ENCODE data around the gene DTNBP1. TPM values are rescaled to one million over a fixed set of nuclear protein-coding genes. Genes with fewer than 3 reads are reported as not detected.

DTNBP1 gene
- total RNA-seq, 1 donor from 2014 or later: 20.1 TPM

- Mint-ChIP-seq H3K9me3 (ENCODE audit: unreplicated experiment) (no peaks in the 10 kb centered on the region), H3K36me3 (ENCODE audit: unreplicated experiment) (peaks cover 44% of the 10 kb centered on the region), H3K27ac (ENCODE audit: unreplicated experiment) (no peak overlapping the region), H3K4me3 (ENCODE audit: unreplicated experiment) (no peak overlapping the region), H3K27me3 (ENCODE audit: unreplicated experiment) (no peaks in the 10 kb centered on the region), H3K4me1 (ENCODE audit: unreplicated experiment) (peaks cover 3% of the 10 kb centered on the region)
- DNase-seq (ENCODE audit: extremely low spot score, unreplicated experiment): no peak
- no peak for TF ChIP-seq CTCF (IDR thresholded peaks at IDR 0.05)
These were observed 145.8 kb downstream of the DTNBP1 start for GRCh38 chr6:15516923-15517560.

- Mint-ChIP-seq H3K27me3 (ENCODE audit: unreplicated experiment) (no peaks in the 10 kb centered on the region), H3K27ac (ENCODE audit: unreplicated experiment) (no peak overlapping the region), H3K36me3 (ENCODE audit: unreplicated experiment) (peaks cover 42% of the 10 kb centered on the region), H3K4me1 (ENCODE audit: unreplicated experiment) (peaks cover 2% of the 10 kb centered on the region), H3K4me3 (ENCODE audit: unreplicated experiment) (no peak overlapping the region), H3K9me3 (ENCODE audit: unreplicated experiment) (no peaks in the 10 kb centered on the region)
- DNase-seq (ENCODE audit: extremely low spot score, unreplicated experiment): no peak
- TF ChIP-seq CTCF (IDR thresholded peaks at IDR 0.05): no peak
These were observed 146.4 kb downstream of the DTNBP1 start for GRCh38 chr6:15516378-15516777.

- H3K36me3 Mint-ChIP-seq (ENCODE audit: unreplicated experiment): peaks cover 41% of the 10 kb centered on the region
- peaks cover 2% of the 10 kb centered on the region for H3K4me1 Mint-ChIP-seq (ENCODE audit: unreplicated experiment)
- no peak overlapping the region for H3K27ac Mint-ChIP-seq (ENCODE audit: unreplicated experiment)
- DNase-seq (ENCODE audit: extremely low spot score, unreplicated experiment): no peak
- H3K9me3 Mint-ChIP-seq (ENCODE audit: unreplicated experiment): no peaks in the 10 kb centered on the region
- no peak for TF ChIP-seq CTCF (IDR thresholded peaks at IDR 0.05)
- H3K27me3 Mint-ChIP-seq (ENCODE audit: unreplicated experiment): no peaks in the 10 kb centered on the region
- no peak overlapping the region for H3K4me3 Mint-ChIP-seq (ENCODE audit: unreplicated experiment)
These were observed 147.0 kb downstream of the DTNBP1 start for GRCh38 chr6:15515660-15516375.

GRCh38 chr6:15515226-15515625, 147.6 kb downstream of the DTNBP1 start:
- no peak overlapping the region for H3K27ac Mint-ChIP-seq (ENCODE audit: unreplicated experiment)

More at GRCh38 chr6:15515226-15515625, 147.6 kb downstream of the DTNBP1 start:
- Mint-ChIP-seq H3K36me3 (ENCODE audit: unreplicated experiment) (peaks cover 40% of the 10 kb centered on the region), H3K9me3 (ENCODE audit: unreplicated experiment) (no peaks in the 10 kb centered on the region), H3K4me3 (ENCODE audit: unreplicated experiment) (no peak overlapping the region), H3K4me1 (ENCODE audit: unreplicated experiment) (peaks cover 2% of the 10 kb centered on the region), H3K27me3 (ENCODE audit: unreplicated experiment) (no peaks in the 10 kb centered on the region)
- TF ChIP-seq CTCF (IDR thresholded peaks at IDR 0.05): no peak
- DNase-seq (ENCODE audit: extremely low spot score, unreplicated experiment): no peak
